Mesenchymal stem cell (in vitro differentiated cells and primary cell): ENCODE results near the gene VPS13A.

Source experiments
- DNase-seq: peaks from one replicate; pipeline ENCODE4 v3.0.0-alpha.2; 2013
- H2AFZ ChIP-seq: one replicate; pipeline ENCODE4 v1.6.1; 2013; ENCODE audit warnings: low read depth, mild to moderate bottlenecking, control low read depth, inconsistent platforms, low read length, moderate library complexity
- H2AK5ac ChIP-seq: 2 replicates; pipeline ENCODE4 v1.6.1; 2013; ENCODE audit warnings: low read length, moderate library complexity, mild to moderate bottlenecking, inconsistent platforms; ENCODE audit not compliant: severe bottlenecking
- H2BK120ac ChIP-seq: one replicate; pipeline ENCODE4 v1.6.1; 2013; ENCODE audit warnings: low read depth, mild to moderate bottlenecking, inconsistent platforms, low read length, moderate library complexity
- H2BK12ac ChIP-seq, 2 experiments: one replicate each; pipeline ENCODE4 v1.6.1; 2013; ENCODE audit warnings: inconsistent platforms in 2 of 2, low read length in 2 of 2, mild to moderate bottlenecking in 2 of 2, moderate library complexity in 2 of 2, control low read depth in 1 of 2
- H2BK15ac ChIP-seq: one replicate; pipeline ENCODE4 v1.6.1; 2013; ENCODE audit warnings: mild to moderate bottlenecking, low read depth, inconsistent platforms; ENCODE audit not compliant: poor library complexity, severe bottlenecking
- H2BK5ac ChIP-seq: 2 replicates; pipeline ENCODE4 v1.6.1; 2013; ENCODE audit warnings: low read depth, mild to moderate bottlenecking, low read length, control low read depth, inconsistent platforms; ENCODE audit not compliant: poor library complexity, severe bottlenecking
- H3K14ac ChIP-seq, 2 experiments: one replicate each; pipeline ENCODE4 v1.6.1; 2013; ENCODE audit warnings: inconsistent platforms in 2 of 2, low read length in 2 of 2, control low read depth in 1 of 2, mild to moderate bottlenecking in 1 of 2, moderate library complexity in 1 of 2
- H3K18ac ChIP-seq, 2 experiments: one replicate each; pipeline ENCODE4 v1.6.1; 2013; ENCODE audit warnings: inconsistent platforms in 2 of 2, low read length in 2 of 2, control low read depth in 1 of 2, low read depth in 1 of 2, mild to moderate bottlenecking in 1 of 2
- H3K23ac ChIP-seq, 2 experiments: one replicate each; pipeline ENCODE4 v1.6.1; 2013; ENCODE audit warnings: inconsistent platforms in 2 of 2, low read length in 2 of 2, mild to moderate bottlenecking in 2 of 2, moderate library complexity in 2 of 2, control low read depth in 1 of 2
- H3K27ac ChIP-seq: 2 replicates; pipeline ENCODE4 v1.5.1; 2013; ENCODE audit warnings: mild to moderate bottlenecking, moderate library complexity, low read length, control low read depth, inconsistent platforms; ENCODE audit not compliant: poor library complexity, severe bottlenecking
- H3K27me3 ChIP-seq, 2 experiments: 2 replicates each; pipeline versions ENCODE4 v1.6.1 to v1.7.0; 2013; ENCODE audit warnings: low read length in 2 of 2, mild to moderate bottlenecking in 2 of 2, moderate library complexity in 2 of 2, control low read depth in 1 of 2, inconsistent platforms in 1 of 2; ENCODE audit not compliant: control insufficient read depth in 1 of 2, insufficient read depth in 1 of 2
- H3K36me3 ChIP-seq, 2 experiments: 2 replicates each; pipeline versions ENCODE4 v1.6.1 to v1.7.0; 2013; ENCODE audit warnings: low read length in 2 of 2, control low read depth in 1 of 2, inconsistent platforms in 1 of 2, low read depth in 1 of 2, mild to moderate bottlenecking in 1 of 2; ENCODE audit not compliant: insufficient read depth in 2 of 2, control insufficient read depth in 1 of 2
- H3K4ac ChIP-seq, 2 experiments: one replicate each; pipeline ENCODE4 v1.6.1; 2013; ENCODE audit warnings: inconsistent platforms in 2 of 2, low read length in 2 of 2, mild to moderate bottlenecking in 2 of 2, moderate library complexity in 2 of 2, control low read depth in 1 of 2, low read depth in 1 of 2
- H3K4me1 ChIP-seq: 2 replicates; pipeline ENCODE4 v1.6.1; 2013; ENCODE audit warnings: low read depth, low read length, control low read depth; ENCODE audit not compliant: control insufficient read depth, insufficient read depth
- H3K4me2 ChIP-seq: 2 replicates; pipeline ENCODE4 v1.6.1; 2013; ENCODE audit warnings: low read length, mild to moderate bottlenecking, inconsistent platforms; ENCODE audit not compliant: poor library complexity, severe bottlenecking
- H3K4me3 ChIP-seq, 2 experiments: 2 replicates each; pipeline versions ENCODE4 v1.5.1 to v1.7.0; 2013; ENCODE audit warnings: low read length in 2 of 2, mild to moderate bottlenecking in 2 of 2, control low read depth in 1 of 2, low read depth in 1 of 2; ENCODE audit not compliant: insufficient read depth in 1 of 2
- H3K79me1 ChIP-seq: replicated peaks from 2 replicates; pipeline ENCODE4 v1.6.1; 2013; ENCODE audit warnings: mild to moderate bottlenecking, control low read depth, low read length, inconsistent platforms; ENCODE audit not compliant: poor library complexity, severe bottlenecking
- H3K9ac ChIP-seq: 2 replicates; pipeline ENCODE4 v1.7.0; 2013; ENCODE audit warnings: mild to moderate bottlenecking, low read length, moderate library complexity
- H3K9me3 ChIP-seq: 2 replicates; pipeline ENCODE4 v1.7.0; 2013; ENCODE audit warnings: mild to moderate bottlenecking, low read length; ENCODE audit not compliant: control insufficient read depth
- H4K8ac ChIP-seq: one replicate; pipeline ENCODE4 v1.6.1; 2013; ENCODE audit warnings: inconsistent platforms, mild to moderate bottlenecking, low read length, moderate library complexity
- H4K91ac ChIP-seq: one replicate; pipeline ENCODE4 v1.6.1; 2013; ENCODE audit warnings: mild to moderate bottlenecking, low read length, inconsistent platforms
- WGBS: methylation state at CpG from one replicate; pipeline ENCODE4 v1.1.7; 2013; ENCODE audit warnings: mixed read lengths; 5-methylcytosine and 5-hydroxymethylcytosine counted together

The VPS13A gene

DNA sequence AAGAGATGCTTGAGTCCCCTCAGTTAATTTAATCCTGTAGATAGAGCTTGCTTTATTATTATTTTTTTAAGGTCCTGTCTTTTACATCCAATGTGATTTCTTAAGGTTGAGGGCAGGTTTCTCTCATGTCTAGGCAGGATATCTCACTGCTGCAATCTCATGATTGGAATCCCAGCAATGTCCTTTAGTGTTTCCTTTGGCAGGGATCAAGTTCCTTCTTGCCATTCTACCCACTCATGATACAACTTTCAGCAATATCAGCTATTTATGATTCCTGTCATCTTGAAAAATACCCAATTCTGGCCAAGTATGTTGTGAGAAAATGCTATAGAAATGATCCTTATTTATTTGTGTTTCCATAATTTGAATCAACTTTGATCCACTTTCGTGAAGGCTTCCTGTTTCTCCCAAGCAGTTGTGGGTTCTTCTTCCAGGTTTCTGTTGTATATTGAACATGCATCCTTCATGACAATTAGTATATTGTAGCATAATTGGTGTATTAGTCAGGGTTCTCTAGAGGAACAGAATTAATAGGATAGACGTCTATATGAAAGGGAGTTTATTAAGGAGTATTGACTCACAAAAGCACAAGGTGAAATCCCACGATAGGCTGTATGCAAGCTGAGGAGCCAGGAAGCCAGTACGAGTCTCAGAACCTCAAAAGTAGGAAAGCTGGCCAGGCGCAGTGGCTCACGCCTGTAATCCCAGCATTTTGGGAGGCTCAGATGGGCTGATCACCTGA lies 18.4 kb upstream of the VPS13A start:
- no peak overlapping the region for H3K14ac ChIP-seq
- peaks cover 1% of the 10 kb centered on the region for H3K4me1 ChIP-seq
- peaks cover 0 to 21% of the 10 kb centered on the region in 2 experiments for H3K27me3 ChIP-seq
- H2BK15ac ChIP-seq = no peak overlapping the region
- no peak overlapping the region for H3K9ac ChIP-seq
- H3K9me3 ChIP-seq = no peaks in the 10 kb centered on the region
- H2BK12ac ChIP-seq = no peak overlapping the region
- H2BK5ac ChIP-seq = no peak overlapping the region
- no peak overlapping the region for H3K18ac ChIP-seq
- H2BK120ac ChIP-seq = no peak overlapping the region
- H2AFZ ChIP-seq = no peak overlapping the region
- H2AK5ac ChIP-seq = no peak overlapping the region
- no peak overlapping the region for H3K4ac ChIP-seq
- no peak overlapping the region for H3K4me2 ChIP-seq
- no peak overlapping the region for H4K91ac ChIP-seq
- H3K36me3 ChIP-seq = no peaks in the 10 kb centered on the region
- H3K23ac ChIP-seq = no peak overlapping the region
- no peak overlapping the region for H3K27ac ChIP-seq
- no peak overlapping the region for H3K4me3 ChIP-seq
- H4K8ac ChIP-seq = no peak overlapping the region
- 86% methylated on average over 6 of the region's 6 CpGs for WGBS
- no peak for DNase-seq
- no peaks in the 10 kb centered on the region for H3K79me1 ChIP-seq

DNA sequence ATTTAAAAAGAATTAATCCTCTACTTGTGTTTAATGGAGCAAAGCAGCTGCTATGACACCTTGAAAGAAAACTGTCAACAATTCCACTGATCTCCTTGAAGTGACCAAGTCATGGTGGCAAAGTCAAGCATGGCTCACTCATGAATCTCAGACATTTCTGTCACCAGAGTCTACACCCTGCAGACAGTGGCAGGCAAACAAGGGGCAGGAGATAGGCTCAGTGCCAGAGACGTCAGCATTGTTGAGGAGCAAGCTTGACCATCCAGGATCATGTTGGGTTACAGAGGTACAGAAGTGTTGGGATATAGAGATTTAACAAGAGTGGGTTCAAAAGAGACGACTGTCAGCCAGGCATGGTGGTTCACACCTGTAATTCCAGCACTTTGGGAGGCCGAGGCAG lies 16.1 kb upstream of the VPS13A start:
- Histone ChIP-seq H2BK12ac (no peak overlapping the region), H2BK120ac (no peak overlapping the region), H3K9ac (no peak overlapping the region), H3K4me2 (no peak overlapping the region), H3K18ac (no peak overlapping the region), H3K4me3 (no peak overlapping the region), H2AFZ (no peak overlapping the region), H3K4ac (no peak overlapping the region), H3K23ac (no peak overlapping the region), H3K27me3 (peaks cover 0 to 21% of the 10 kb centered on the region in 2 experiments), H3K4me1 (peaks cover 4% of the 10 kb centered on the region), H3K14ac (peak overlapping the region in 1 of 2 experiments; percentile 68), H3K27ac (no peak overlapping the region), H2BK15ac (no peak overlapping the region), H4K91ac (no peak overlapping the region), H2BK5ac (no peak overlapping the region), H3K79me1 (no peaks in the 10 kb centered on the region), H3K9me3 (no peaks in the 10 kb centered on the region), H4K8ac (no peak overlapping the region), H3K36me3 (no peaks in the 10 kb centered on the region), H2AK5ac (no peak overlapping the region)
- no peak for DNase-seq
- WGBS = 53% methylated on average over 2 of the region's 3 CpGs

DNA sequence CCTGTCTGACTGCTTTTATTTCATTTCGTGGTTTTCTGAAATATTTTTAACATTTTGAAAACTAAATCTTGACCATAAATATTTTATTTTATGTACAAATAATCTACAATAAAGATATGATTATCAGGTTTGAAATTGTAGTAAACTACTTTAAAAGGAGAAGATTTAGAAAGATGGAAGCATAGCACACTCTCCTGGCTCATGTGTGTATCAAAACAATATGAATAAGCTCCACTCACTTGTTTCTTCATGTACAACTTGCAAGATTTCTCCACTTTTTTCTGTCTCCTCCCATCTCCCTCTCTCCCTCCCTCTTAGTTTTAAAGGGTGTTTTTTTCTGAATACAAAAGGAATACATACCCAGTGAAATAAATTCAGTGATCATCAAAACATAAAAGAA lies 15.4 kb upstream of the VPS13A start:
- Histone ChIP-seq H2BK5ac (no peak overlapping the region), H3K18ac (no peak overlapping the region), H3K14ac (no peak overlapping the region), H2BK15ac (no peak overlapping the region), H3K79me1 (no peaks in the 10 kb centered on the region), H2BK120ac (no peak overlapping the region), H4K91ac (no peak overlapping the region), H3K27ac (no peak overlapping the region), H3K36me3 (no peaks in the 10 kb centered on the region), H3K27me3 (peaks cover 0 to 21% of the 10 kb centered on the region in 2 experiments), H3K4me1 (peaks cover 4% of the 10 kb centered on the region), H3K4ac (no peak overlapping the region), H3K9me3 (no peaks in the 10 kb centered on the region), H3K23ac (no peak overlapping the region), H2BK12ac (no peak overlapping the region), H4K8ac (no peak overlapping the region), H3K4me2 (no peak overlapping the region), H2AK5ac (no peak overlapping the region), H3K4me3 (no peak overlapping the region), H2AFZ (no peak overlapping the region), H3K9ac (no peak overlapping the region)
- no CpG with 5 or more reads among the region's 1 CpG for WGBS
- no peak for DNase-seq

DNA sequence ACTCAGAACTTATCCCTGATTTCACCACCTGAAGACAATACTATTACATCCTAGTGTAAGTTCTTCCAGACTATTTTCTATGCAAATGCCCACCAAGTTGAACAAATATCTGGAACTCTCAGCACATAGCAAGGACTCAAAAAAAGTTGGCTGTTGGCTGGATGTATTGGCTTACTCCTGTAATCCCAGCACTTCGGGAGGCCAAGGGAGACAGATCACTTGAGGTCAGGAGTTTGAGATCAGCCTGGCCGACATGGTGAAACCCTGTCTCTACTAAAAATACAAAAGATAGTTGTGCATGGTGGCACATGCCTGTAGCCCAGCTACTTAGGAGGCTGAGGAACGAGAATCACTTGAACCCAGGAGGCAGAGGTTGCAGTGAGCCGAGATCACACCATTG lies 15.0 kb upstream of the VPS13A start:
- no peak overlapping the region for H2BK120ac ChIP-seq
- WGBS = 91% methylated on average over 4 of the region's 4 CpGs

More for the DNA sequence above, 15.0 kb upstream of the VPS13A start:
- H3K18ac ChIP-seq = no peak overlapping the region
- H3K14ac ChIP-seq = no peak overlapping the region
- no peak overlapping the region for H4K91ac ChIP-seq
- no peak overlapping the region for H3K23ac ChIP-seq
- no peak overlapping the region for H2AK5ac ChIP-seq
- peaks cover 0 to 17% of the 10 kb centered on the region in 2 experiments for H3K27me3 ChIP-seq
- H3K4me2 ChIP-seq = no peak overlapping the region
- no peaks in the 10 kb centered on the region for H3K36me3 ChIP-seq
- no peak overlapping the region for H2AFZ ChIP-seq
- no peak overlapping the region for H4K8ac ChIP-seq
- no peaks in the 10 kb centered on the region for H3K9me3 ChIP-seq
- peaks cover 4% of the 10 kb centered on the region for H3K4me1 ChIP-seq
- H2BK15ac ChIP-seq = no peak overlapping the region
- no peak overlapping the region for H2BK5ac ChIP-seq
- no peak for DNase-seq
- H3K27ac ChIP-seq = no peak overlapping the region
- H3K4me3 ChIP-seq = no peak overlapping the region
- no peaks in the 10 kb centered on the region for H3K79me1 ChIP-seq
- H3K4ac ChIP-seq = no peak overlapping the region
- H3K9ac ChIP-seq = no peak overlapping the region
- H2BK12ac ChIP-seq = no peak overlapping the region
